Measurements from ENCODE around the gene SEMA3D.

Gene SEMA3D

GRCh38 chr7:85104432-85105205 lies 82.2 kb downstream of the SEMA3D start:
- DNase-seq = no peak
- Histone ChIP-seq H4K8ac (ENCODE audit: low read depth, low read length) (no peak overlapping the region), H3K27me3 (ENCODE audit: insufficient read depth, low read length) (no peaks in the 10 kb centered on the region), H3K9ac (ENCODE audit: low read length) (no peak overlapping the region), H3K4me2 (ENCODE audit: low read length) (no peak overlapping the region), H3K79me2 (ENCODE audit: control insufficient read depth, insufficient read depth, low read length, poor library complexity) (no peaks in the 10 kb centered on the region), H3K18ac (ENCODE audit: low read length) (no peak overlapping the region), H3K14ac (ENCODE audit: low read length) (no peak overlapping the region), H3K9me3 (ENCODE audit: insufficient read depth, low read depth, low read length) (no peaks in the 10 kb centered on the region), H3K4me1 (ENCODE audit: control insufficient read depth in 1 of 2, insufficient read depth in 2 of 2, low read length in 2 of 2) (peaks cover 0 to 2% of the 10 kb centered on the region in 2 experiments), H3K79me1 (ENCODE audit: low read length) (no peaks in the 10 kb centered on the region), H3K4me3 (ENCODE audit: low read depth, low read length) (no peak overlapping the region), H2AFZ (ENCODE audit: insufficient read depth, low read length, poor library complexity) (no peak overlapping the region), H4K91ac (ENCODE audit: low read depth, low read length) (no peak overlapping the region), H2BK120ac (ENCODE audit: insufficient read depth, low read length, poor library complexity) (no peak overlapping the region), H3K23ac (ENCODE audit: low read length) (no peak overlapping the region), H3K4ac (ENCODE audit: low read depth, low read length) (no peak overlapping the region), H2BK12ac (ENCODE audit: low read length) (no peak overlapping the region), H2BK5ac (ENCODE audit: low read depth, low read length, poor library complexity) (no peak overlapping the region), H3K36me3 (ENCODE audit: control insufficient read depth in 1 of 2, insufficient read depth in 2 of 2, low read length in 2 of 2) (no peaks in the 10 kb centered on the region), H2AK5ac (ENCODE audit: low read length) (no peak overlapping the region), H4K12ac (ENCODE audit: low read depth, low read length) (no peak overlapping the region), H3K27ac (ENCODE audit: low read depth, low read length) (no peak overlapping the region)
- no CpG with 5 or more reads among the region's 4 CpGs for WGBS (ENCODE audit: extremely low coverage, insufficient coverage, insufficient read length)

GRCh38 chr7:85103962-85104361 lies 82.9 kb downstream of the SEMA3D start:
- Histone ChIP-seq H2BK12ac (ENCODE audit: low read length) (no peak overlapping the region), H3K36me3 (ENCODE audit: control insufficient read depth in 1 of 2, insufficient read depth in 2 of 2, low read length in 2 of 2) (no peaks in the 10 kb centered on the region), H4K12ac (ENCODE audit: low read depth, low read length) (no peak overlapping the region), H4K8ac (ENCODE audit: low read depth, low read length) (no peak overlapping the region), H2AK5ac (ENCODE audit: low read length) (no peak overlapping the region), H3K79me2 (ENCODE audit: control insufficient read depth, insufficient read depth, low read length, poor library complexity) (no peaks in the 10 kb centered on the region), H3K27ac (ENCODE audit: low read depth, low read length) (no peak overlapping the region), H2AFZ (ENCODE audit: insufficient read depth, low read length, poor library complexity) (no peak overlapping the region), H3K4ac (ENCODE audit: low read depth, low read length) (no peak overlapping the region), H2BK5ac (ENCODE audit: low read depth, low read length, poor library complexity) (no peak overlapping the region), H3K27me3 (ENCODE audit: insufficient read depth, low read length) (no peaks in the 10 kb centered on the region), H4K91ac (ENCODE audit: low read depth, low read length) (no peak overlapping the region), H3K79me1 (ENCODE audit: low read length) (no peaks in the 10 kb centered on the region), H3K18ac (ENCODE audit: low read length) (no peak overlapping the region), H3K9me3 (ENCODE audit: insufficient read depth, low read depth, low read length) (no peaks in the 10 kb centered on the region), H3K4me2 (ENCODE audit: low read length) (no peak overlapping the region), H3K23ac (ENCODE audit: low read length) (no peak overlapping the region), H3K4me3 (ENCODE audit: low read depth, low read length) (no peak overlapping the region), H3K9ac (ENCODE audit: low read length) (no peak overlapping the region), H3K14ac (ENCODE audit: low read length) (no peak overlapping the region), H2BK120ac (ENCODE audit: insufficient read depth, low read length, poor library complexity) (no peak overlapping the region), H3K4me1 (ENCODE audit: control insufficient read depth in 1 of 2, insufficient read depth in 2 of 2, low read length in 2 of 2) (peaks cover 0 to 2% of the 10 kb centered on the region in 2 experiments)
- no peak for DNase-seq

- no peaks in the 10 kb centered on the region for H3K9me3 ChIP-seq (ENCODE audit: insufficient read depth, low read depth, low read length)
- no peak overlapping the region for H4K91ac ChIP-seq (ENCODE audit: low read depth, low read length)
- H3K27ac ChIP-seq (ENCODE audit: low read depth, low read length) = no peak overlapping the region
- H3K36me3 ChIP-seq (ENCODE audit: control insufficient read depth in 1 of 2, insufficient read depth in 2 of 2, low read length in 2 of 2) = no peaks in the 10 kb centered on the region
- no peak overlapping the region for H2BK120ac ChIP-seq (ENCODE audit: insufficient read depth, low read length, poor library complexity)
- no peak overlapping the region for H3K9ac ChIP-seq (ENCODE audit: low read length)
- no peaks in the 10 kb centered on the region for H3K79me2 ChIP-seq (ENCODE audit: control insufficient read depth, insufficient read depth, low read length, poor library complexity)
- H3K27me3 ChIP-seq (ENCODE audit: insufficient read depth, low read length) = no peaks in the 10 kb centered on the region
- no peak overlapping the region for H4K8ac ChIP-seq (ENCODE audit: low read depth, low read length)
- no peak overlapping the region for H3K4me2 ChIP-seq (ENCODE audit: low read length)
- no peak overlapping the region for H4K12ac ChIP-seq (ENCODE audit: low read depth, low read length)
- no peak overlapping the region for H3K4me3 ChIP-seq (ENCODE audit: low read depth, low read length)
- H3K4me1 ChIP-seq (ENCODE audit: control insufficient read depth in 1 of 2, insufficient read depth in 2 of 2, low read length in 2 of 2) = peaks cover 0 to 2% of the 10 kb centered on the region in 2 experiments
- no peaks in the 10 kb centered on the region for H3K79me1 ChIP-seq (ENCODE audit: low read length)
- no peak overlapping the region for H2BK5ac ChIP-seq (ENCODE audit: low read depth, low read length, poor library complexity)
- H2BK12ac ChIP-seq (ENCODE audit: low read length) = no peak overlapping the region
- H3K18ac ChIP-seq (ENCODE audit: low read length) = no peak overlapping the region
- no peak overlapping the region for H3K4ac ChIP-seq (ENCODE audit: low read depth, low read length)
- no CpG with 5 or more reads among the region's 3 CpGs for WGBS (ENCODE audit: extremely low coverage, insufficient coverage, insufficient read length)
- H3K23ac ChIP-seq (ENCODE audit: low read length) = no peak overlapping the region
- no peak for DNase-seq
- no peak overlapping the region for H2AK5ac ChIP-seq (ENCODE audit: low read length)
- H2AFZ ChIP-seq (ENCODE audit: insufficient read depth, low read length, poor library complexity) = no peak overlapping the region
- no peak overlapping the region for H3K14ac ChIP-seq (ENCODE audit: low read length)
Measured at GRCh38 chr7:85103357-85103756, 83.5 kb downstream of the SEMA3D start.

GRCh38 chr7:85102813-85103350 lies 84.0 kb downstream of the SEMA3D start:
- Histone ChIP-seq H2BK120ac (ENCODE audit: insufficient read depth, low read length, poor library complexity) (no peak overlapping the region), H3K14ac (ENCODE audit: low read length) (no peak overlapping the region), H3K4me3 (ENCODE audit: low read depth, low read length) (no peak overlapping the region), H3K23ac (ENCODE audit: low read length) (no peak overlapping the region), H3K79me2 (ENCODE audit: control insufficient read depth, insufficient read depth, low read length, poor library complexity) (no peaks in the 10 kb centered on the region), H2BK5ac (ENCODE audit: low read depth, low read length, poor library complexity) (no peak overlapping the region), H3K4me1 (ENCODE audit: control insufficient read depth in 1 of 2, insufficient read depth in 2 of 2, low read length in 2 of 2) (peaks cover 0 to 2% of the 10 kb centered on the region in 2 experiments), H3K36me3 (ENCODE audit: control insufficient read depth in 1 of 2, insufficient read depth in 2 of 2, low read length in 2 of 2) (no peaks in the 10 kb centered on the region), H4K12ac (ENCODE audit: low read depth, low read length) (no peak overlapping the region), H2BK12ac (ENCODE audit: low read length) (no peak overlapping the region), H4K8ac (ENCODE audit: low read depth, low read length) (no peak overlapping the region), H3K9me3 (ENCODE audit: insufficient read depth, low read depth, low read length) (no peaks in the 10 kb centered on the region), H3K9ac (ENCODE audit: low read length) (no peak overlapping the region), H3K27ac (ENCODE audit: low read depth, low read length) (no peak overlapping the region), H3K18ac (ENCODE audit: low read length) (no peak overlapping the region), H2AK5ac (ENCODE audit: low read length) (no peak overlapping the region), H3K27me3 (ENCODE audit: insufficient read depth, low read length) (no peaks in the 10 kb centered on the region), H3K4me2 (ENCODE audit: low read length) (no peak overlapping the region), H3K79me1 (ENCODE audit: low read length) (no peaks in the 10 kb centered on the region), H3K4ac (ENCODE audit: low read depth, low read length) (no peak overlapping the region), H2AFZ (ENCODE audit: insufficient read depth, low read length, poor library complexity) (no peak overlapping the region), H4K91ac (ENCODE audit: low read depth, low read length) (no peak overlapping the region)
- WGBS (ENCODE audit: extremely low coverage, insufficient coverage, insufficient read length) = no CpG with 5 or more reads among the region's 2 CpGs
- no peak for DNase-seq

Measured in trophoblast cell (in vitro differentiated cells and primary cell).